MCF 10A (cell line): ENCODE results near the gene MGAT3. TPM values are rescaled to one million over a fixed set of nuclear protein-coding genes. Genes with fewer than 3 reads are reported as not detected.

ENCODE experiments used
- BruUV-seq: library from RNA; stranded (reverse); fragments of 400-500 nt; replicated peaks from 2 replicates; lab custom pipeline; 2021; lab: Mats Ljungman, UMichigan
- CTCF ChIA-PET: fragments of 300-600 bp; sonication (Branson Sonifier 250); formaldehyde crosslinking; extraction: SDS; loops from one replicate; lab custom pipeline; 2021; ENCODE audit warnings: antibody characterized with exemption, inconsistent platforms; lab: Yijun Ruan, JAX
- POLR2A ChIA-PET: fragments of 300-600, 350-650 bp; sonication (Branson Sonifier 250); formaldehyde crosslinking; extraction: SDS; loops from one replicate; lab custom pipeline; 2020; ENCODE audit warnings: antibody characterized with exemption, inconsistent platforms; lab: Yijun Ruan, JAX
- DNase-seq: peaks from one replicate; pipeline ENCODE4 v3.0.0-alpha.2; 2018; ENCODE audit not compliant: unreplicated experiment
- H3K27ac Mint-ChIP-seq: one replicate; pipeline ENCODE4 v1.8.0; 2022; ENCODE audit warnings: mild to moderate bottlenecking, low read depth, mixed read lengths; ENCODE audit not compliant: unreplicated experiment
- H3K27me3 Mint-ChIP-seq: one replicate; pipeline ENCODE4 v1.8.0; 2022; ENCODE audit warnings: mixed read lengths; ENCODE audit not compliant: insufficient read depth, unreplicated experiment
- H3K36me3 Mint-ChIP-seq: one replicate; pipeline ENCODE4 v1.8.0; 2022; ENCODE audit warnings: mild to moderate bottlenecking, moderate library complexity, mixed read lengths; ENCODE audit not compliant: insufficient read depth, unreplicated experiment
- H3K4me1 Mint-ChIP-seq: one replicate; pipeline ENCODE4 v1.8.0; 2022; ENCODE audit warnings: mixed read lengths; ENCODE audit not compliant: insufficient read depth, unreplicated experiment
- H3K4me3 Mint-ChIP-seq: one replicate; pipeline ENCODE4 v1.8.0; 2022; ENCODE audit warnings: mild to moderate bottlenecking, moderate library complexity, mixed read lengths; ENCODE audit not compliant: unreplicated experiment
- H3K9me3 Mint-ChIP-seq: one replicate; pipeline ENCODE4 v1.8.0; 2022; ENCODE audit warnings: mixed read lengths; ENCODE audit not compliant: unreplicated experiment
- CTCF ChIP-seq: fragments of 200-600 bp; IDR thresholded peaks from one replicate; pipeline ENCODE4 v1.8.0; 2022; ENCODE audit warnings: antibody characterized with exemption, mild to moderate bottlenecking; ENCODE audit not compliant: unreplicated experiment
- intact Hi-C: fragments of 100-400 bp; cut with micrococcal nuclease; formaldehyde crosslinking; loops from 2 replicates; pipeline ENCODE4 v1.14.1; 2022
- total RNA-seq: library from RNA; stranded (reverse); gene quantifications from 2 replicates; pipeline ENCODE4 v1.2.3, GENCODE V29; 2022

MGAT3 gene
- total RNA-seq, 1 experiment from 2014 or later = not detected

- H3K27ac Mint-ChIP-seq = no peak overlapping the region
- intact Hi-C loops = no loop called here
- ChIA-PET CTCF (interaction anchor here (0.7 to 1.6 kb wide), 2 partner anchors 17 to 647 kb away, joined by 3 to 5 read pairs; no protein-coding TSS in a partner anchor), POLR2A (no interaction called here)
- H3K4me1 Mint-ChIP-seq = peaks cover 3% of the 10 kb centered on the region
- DNase-seq = no peak
- no peaks in the 10 kb centered on the region for H3K36me3 Mint-ChIP-seq
- no peaks in the 10 kb centered on the region for H3K9me3 Mint-ChIP-seq
- no TSS peak for BruUV-seq
- no peaks in the 10 kb centered on the region for H3K27me3 Mint-ChIP-seq
- no peak overlapping the region for H3K4me3 Mint-ChIP-seq
- no peak for TF ChIP-seq CTCF
These were observed 19.9 kb downstream of the MGAT3 start for GRCh38 chr22:39476664-39477063.

GRCh38 chr22:39477542-39477941 is 20.7 kb downstream of the MGAT3 start:
- H3K4me1 Mint-ChIP-seq = no peaks in the 10 kb centered on the region
- CTCF ChIA-PET = interaction anchor here (1.6 kb wide), 1 partner anchor 16 kb away, joined by 5 read pairs; no protein-coding TSS in a partner anchor

GRCh38 chr22:39478441-39478850 is 21.6 kb downstream of the MGAT3 start:
- intact Hi-C loops = no loop called here
- POLR2A ChIA-PET = interaction anchor here (0.8 to 1.5 kb wide), 2 partner anchors 12 to 23 kb away, joined by 4 to 5 read pairs; partner anchors contain the start of gene MIEF1
- H3K4me3 Mint-ChIP-seq = no peak overlapping the region
- no TSS peak for BruUV-seq
- TF ChIP-seq CTCF = no peak
- no peaks in the 10 kb centered on the region for H3K4me1 Mint-ChIP-seq
- H3K27ac Mint-ChIP-seq = no peak overlapping the region
- H3K9me3 Mint-ChIP-seq = no peaks in the 10 kb centered on the region
- CTCF ChIA-PET = interaction anchor here (0.5 to 1.6 kb wide), 5 partner anchors 15 to 160 kb away, joined by 3 to 5 read pairs (median 3); no protein-coding TSS in a partner anchor
- H3K36me3 Mint-ChIP-seq = no peaks in the 10 kb centered on the region
- peak; percentile 42 for DNase-seq
- H3K27me3 Mint-ChIP-seq = no peaks in the 10 kb centered on the region

More at GRCh38 chr22:39477542-39477941, 20.7 kb downstream of the MGAT3 start:
- DNase-seq = no peak
- POLR2A ChIA-PET = no interaction called here
- Mint-ChIP-seq H3K27ac (no peak overlapping the region), H3K27me3 (no peaks in the 10 kb centered on the region), H3K9me3 (no peaks in the 10 kb centered on the region), H3K4me3 (no peak overlapping the region), H3K36me3 (no peaks in the 10 kb centered on the region)
- TF ChIP-seq CTCF = no peak
- intact Hi-C loops = no loop called here
- no TSS peak for BruUV-seq

- no peaks in the 10 kb centered on the region for H3K36me3 Mint-ChIP-seq
- intact Hi-C loops = no loop called here
- no peaks in the 10 kb centered on the region for H3K9me3 Mint-ChIP-seq
- no peak for TF ChIP-seq CTCF
- H3K4me3 Mint-ChIP-seq = no peak overlapping the region
- DNase-seq = no peak
- no peaks in the 10 kb centered on the region for H3K4me1 Mint-ChIP-seq
- BruUV-seq = no TSS peak
- POLR2A ChIA-PET = interaction anchor here (1.5 kb wide), 1 partner anchor 11 kb away, joined by 4 read pairs; no protein-coding TSS in a partner anchor
- no peak overlapping the region for H3K27ac Mint-ChIP-seq
- CTCF ChIA-PET = interaction anchor here (0.9 kb wide), 1 partner anchor 161 kb away, joined by 3 read pairs; no protein-coding TSS in a partner anchor
- no peaks in the 10 kb centered on the region for H3K27me3 Mint-ChIP-seq
These were observed 22.4 kb downstream of the MGAT3 start for GRCh38 chr22:39479254-39479653.
